Right lobe of liver (tissue), 4 donors: ENCODE measurements around the gene TOX3.

Experiments
- CTCF ChIP-seq, 4 donors: fragments of 200-600 bp in 3 of 4; fragments of 450-650 bp in 1 of 4; IDR thresholded peaks; one replicate each; pipeline versions ENCODE4 v1.5.1 to v1.8.0; 2016 to 2022; ENCODE audit warnings: antibody characterized with exemption in 4 of 4, mild to moderate bottlenecking in 2 of 4
- POLR2A ChIP-seq: fragments of 450-650 bp; IDR thresholded peaks from one replicate; pipeline ENCODE4 v1.6.1; 2017; ENCODE audit warnings: antibody characterized with exemption, mild to moderate bottlenecking
- donor health status: DM: no; HTN: no; CAD: no.
- donor health status: DM: no; HTN: no; CAD: no.
- donor health status: DM: no; HTN: yes; CAD: no.

DNA sequence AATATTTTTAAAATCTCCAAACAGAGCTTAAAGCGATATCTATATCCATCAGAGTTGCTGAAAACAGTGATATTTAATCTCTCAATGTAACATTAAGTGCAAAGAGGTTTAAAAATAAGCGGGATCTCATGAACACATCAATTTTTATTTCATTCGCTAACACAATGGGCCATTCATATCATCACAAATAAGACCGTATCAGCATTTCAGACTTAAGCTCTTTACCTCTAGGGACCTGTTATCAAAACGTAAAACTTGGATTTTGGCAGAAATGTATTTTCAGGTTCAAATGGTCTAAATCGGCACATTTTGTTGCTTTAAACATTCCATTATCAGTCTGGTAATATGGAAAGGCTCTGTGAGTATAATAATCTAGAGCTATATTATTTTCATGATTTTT lies 77.9 kb downstream of the TOX3 start:
- TF ChIP-seq CTCF (IDR thresholded peaks at IDR 0.05) = no peak
- TF ChIP-seq POLR2A = no peak
